Lower lobe of right lung (tissue), 2 donors: ENCODE measurements around the gene MYO1B. TPM values are rescaled to one million over a fixed set of nuclear protein-coding genes. Genes with fewer than 3 reads are reported as not detected.

Source experiments
- ATAC-seq, 2 donors: fragments of 200-7000 bp; cut with Tn5 transposase; one replicate each; pipeline ENCODE4 v1.9.1; 2020 to 2022; ENCODE audit warnings: mild to moderate bottlenecking in 2 of 2, moderate library complexity in 2 of 2
- DNase-seq: peaks from one replicate; pipeline ENCODE4 v3.0.0-alpha.2; 2020
- H3K27ac ChIP-seq: fragments of 200-600 bp; one replicate; pipeline ENCODE4 v1.8.0; 2022
- H3K27me3 ChIP-seq: fragments of 200-600 bp; one replicate; pipeline ENCODE4 v1.8.0; 2022; ENCODE audit warnings: low read depth
- H3K36me3 ChIP-seq: fragments of 200-600 bp; one replicate; pipeline ENCODE4 v1.8.0; 2022; ENCODE audit warnings: mild to moderate bottlenecking
- H3K4me1 ChIP-seq: fragments of 200-600 bp; one replicate; pipeline ENCODE4 v1.8.0; 2022
- H3K4me3 ChIP-seq: fragments of 200-600 bp; one replicate; pipeline ENCODE4 v1.8.0; 2022; ENCODE audit warnings: mild to moderate bottlenecking
- H3K9me3 ChIP-seq: fragments of 200-600 bp; one replicate; pipeline ENCODE4 v1.8.0; 2022
- CTCF ChIP-seq: fragments of 200-600 bp; IDR thresholded peaks from one replicate; pipeline ENCODE4 v1.8.0; 2022; ENCODE audit warnings: antibody characterized with exemption, mild to moderate bottlenecking
- intact Hi-C: fragments of 100-400 bp; cut with DNase I; formaldehyde crosslinking; loops from one replicate; pipeline ENCODE4 v1.11.0; 2022
- total RNA-seq: library from RNA; stranded (reverse); fragmentation: NEBNext Ultra II Directional; extraction: Animal tissue kit (Norgen Biotek cat#: 25700); gene quantifications from one replicate; pipeline ENCODE4 v1.2.1, GENCODE V29; 2021
- donor health status: DM: no; HTN: yes; CAD: no; lungs with severe emphysema.

The MYO1B gene
- total RNA-seq, 1 donor from 2014 or later: 123 TPM

GRCh38 chr2:191212119-191212518 lies 33.1 kb upstream of the MYO1B start:
- ATAC-seq (no peak), DNase-seq (no peak)
- Histone ChIP-seq H3K36me3 (no peaks in the 10 kb centered on the region), H3K9me3 (peaks cover 4% of the 10 kb centered on the region), H3K27ac (no peak overlapping the region), H3K27me3 (no peaks in the 10 kb centered on the region), H3K4me1 (peaks cover 11% of the 10 kb centered on the region), H3K4me3 (no peak overlapping the region)
- intact Hi-C loops: no loop called here
- no peak for TF ChIP-seq CTCF

- no peak for DNase-seq
- Histone ChIP-seq H3K27ac (no peak overlapping the region), H3K4me3 (no peak overlapping the region), H3K4me1 (peaks cover 23% of the 10 kb centered on the region), H3K9me3 (peaks cover 4% of the 10 kb centered on the region), H3K36me3 (no peaks in the 10 kb centered on the region), H3K27me3 (no peaks in the 10 kb centered on the region)
- no peak for TF ChIP-seq CTCF
- intact Hi-C loops: no loop called here
- no peak for ATAC-seq
Observed at GRCh38 chr2:191213333-191213732, 31.9 kb upstream of the MYO1B start.

- H3K4me3 ChIP-seq: no peak overlapping the region
- H3K27me3 ChIP-seq: no peaks in the 10 kb centered on the region
- no peak for TF ChIP-seq CTCF
- H3K4me1 ChIP-seq: peaks cover 28% of the 10 kb centered on the region
- DNase-seq (no peak), ATAC-seq (no peak)
- no peak overlapping the region for H3K27ac ChIP-seq
- intact Hi-C loops: no loop called here
- no peaks in the 10 kb centered on the region for H3K36me3 ChIP-seq
- peaks cover 4% of the 10 kb centered on the region for H3K9me3 ChIP-seq
Observed at GRCh38 chr2:191215230-191215629, 30.0 kb upstream of the MYO1B start.

- H3K9me3 ChIP-seq: peaks cover 4% of the 10 kb centered on the region
- no peak for TF ChIP-seq CTCF
- intact Hi-C loops: no loop called here
- H3K27ac ChIP-seq: no peak overlapping the region
- ATAC-seq (peak in 1 of 2 donors; percentile 40), DNase-seq (no peak)
- no peaks in the 10 kb centered on the region for H3K36me3 ChIP-seq
- no peaks in the 10 kb centered on the region for H3K27me3 ChIP-seq
- H3K4me1 ChIP-seq: peaks cover 28% of the 10 kb centered on the region
- no peak overlapping the region for H3K4me3 ChIP-seq
Observed at GRCh38 chr2:191215666-191216065, 29.5 kb upstream of the MYO1B start.

GRCh38 chr2:191217580-191217979 lies 27.6 kb upstream of the MYO1B start:
- no peak for TF ChIP-seq CTCF

More at GRCh38 chr2:191217580-191217979, 27.6 kb upstream of the MYO1B start:
- intact Hi-C loops: no loop called here
- Histone ChIP-seq H3K9me3 (no peaks in the 10 kb centered on the region), H3K36me3 (no peaks in the 10 kb centered on the region), H3K4me1 (peaks cover 28% of the 10 kb centered on the region), H3K27me3 (no peaks in the 10 kb centered on the region), H3K4me3 (no peak overlapping the region), H3K27ac (no peak overlapping the region)
- ATAC-seq: peak in 1 of 2 donors; percentile 44
- no peak for DNase-seq
